Measurements from ENCODE around the gene PRDM15. TPM values are rescaled to one million over a fixed set of nuclear protein-coding genes. Genes with fewer than 3 reads are reported as not detected.

PRDM15 gene
- total RNA-seq, 1 experiment from 2014 or later, result 9.8 TPM

DNA sequence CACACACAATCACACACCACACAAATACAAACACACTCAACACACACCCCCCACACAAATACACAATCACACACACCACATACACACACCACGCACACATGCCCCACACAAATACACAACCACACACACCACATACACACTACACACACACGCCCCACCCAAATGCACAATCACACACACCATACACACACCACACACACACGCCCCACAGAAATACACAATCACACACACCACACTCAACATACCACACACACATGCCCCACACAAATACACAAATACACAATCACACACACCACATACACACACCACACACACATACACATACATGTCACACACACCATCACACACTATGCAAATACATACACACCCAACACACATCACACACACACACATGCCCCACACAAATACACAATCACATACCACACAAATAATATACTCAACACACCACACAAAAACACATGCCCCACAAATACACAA lies 50.2 kb downstream of the PRDM15 start:
- no TSS peak for BruUV-seq (replicated peaks)
- ChIA-PET RAD21 (ENCODE audit: low non-redundant PET in 1 of 2, low total read pairs in 2 of 2, uncharacterized antibody in 2 of 2, unreplicated experiment in 2 of 2) (no interaction called here), POLR2A (no interaction called here), CTCF (no interaction called here)
- H3K27ac ChIP-seq (ENCODE audit: low read depth, low read length), result no peak overlapping the region
- no peaks in the 10 kb centered on the region; a peak in 1 of 4 replicates for H3K36me3 ChIP-seq (ENCODE audit: control insufficient read depth in 1 of 2, insufficient read depth in 2 of 2, low read length in 2 of 2)
- TF ChIP-seq RAD21 (IDR thresholded peaks at IDR 0.05; ENCODE audit: low read depth) (no peak), EZH2 (IDR thresholded peaks at IDR 0.05) (no peak), CBX3 (IDR thresholded peaks at IDR 0.05; ENCODE audit: low read depth) (no peak), SP1 (IDR thresholded peaks at IDR 0.05; ENCODE audit: low read depth) (no peak), SRF (IDR thresholded peaks at IDR 0.05; ENCODE audit: low read depth) (no peak), ELF1 (IDR thresholded peaks at IDR 0.05; ENCODE audit: borderline replicate concordance, low read depth) (no peak), TCF7L2 (IDR thresholded peaks at IDR 0.05; ENCODE audit: borderline replicate concordance, extremely low read depth, insufficient read depth, insufficient read length) (no peak)
- TF ChIP-seq, protein P1, sequence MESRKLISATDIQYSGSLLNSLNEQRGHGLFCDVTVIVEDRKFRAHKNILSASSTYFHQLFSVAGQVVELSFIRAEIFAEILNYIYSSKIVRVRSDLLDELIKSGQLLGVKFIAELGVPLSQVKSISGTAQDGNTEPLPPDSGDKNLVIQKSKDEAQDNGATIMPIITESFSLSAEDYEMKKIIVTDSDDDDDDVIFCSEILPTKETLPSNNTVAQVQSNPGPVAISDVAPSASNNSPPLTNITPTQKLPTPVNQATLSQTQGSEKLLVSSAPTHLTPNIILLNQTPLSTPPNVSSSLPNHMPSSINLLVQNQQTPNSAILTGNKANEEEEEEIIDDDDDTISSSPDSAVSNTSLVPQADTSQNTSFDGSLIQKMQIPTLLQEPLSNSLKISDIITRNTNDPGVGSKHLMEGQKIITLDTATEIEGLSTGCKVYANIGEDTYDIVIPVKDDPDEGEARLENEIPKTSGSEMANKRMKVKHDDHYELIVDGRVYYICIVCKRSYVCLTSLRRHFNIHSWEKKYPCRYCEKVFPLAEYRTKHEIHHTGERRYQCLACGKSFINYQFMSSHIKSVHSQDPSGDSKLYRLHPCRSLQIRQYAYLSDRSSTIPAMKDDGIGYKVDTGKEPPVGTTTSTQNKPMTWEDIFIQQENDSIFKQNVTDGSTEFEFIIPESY (IDR thresholded peaks at IDR 0.05; ENCODE audit: extremely low read depth, insufficient replicate concordance, low read length), result no peak
- TF ChIP-seq, protein P2, sequence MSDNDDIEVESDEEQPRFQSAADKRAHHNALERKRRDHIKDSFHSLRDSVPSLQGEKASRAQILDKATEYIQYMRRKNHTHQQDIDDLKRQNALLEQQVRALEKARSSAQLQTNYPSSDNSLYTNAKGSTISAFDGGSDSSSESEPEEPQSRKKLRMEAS (IDR thresholded peaks at IDR 0.05), result no peak
- TF ChIP-seq, protein P3, sequence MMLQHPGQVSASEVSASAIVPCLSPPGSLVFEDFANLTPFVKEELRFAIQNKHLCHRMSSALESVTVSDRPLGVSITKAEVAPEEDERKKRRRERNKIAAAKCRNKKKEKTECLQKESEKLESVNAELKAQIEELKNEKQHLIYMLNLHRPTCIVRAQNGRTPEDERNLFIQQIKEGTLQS (IDR thresholded peaks at IDR 0.05), result no peak
- TF ChIP-seq, protein P4, sequence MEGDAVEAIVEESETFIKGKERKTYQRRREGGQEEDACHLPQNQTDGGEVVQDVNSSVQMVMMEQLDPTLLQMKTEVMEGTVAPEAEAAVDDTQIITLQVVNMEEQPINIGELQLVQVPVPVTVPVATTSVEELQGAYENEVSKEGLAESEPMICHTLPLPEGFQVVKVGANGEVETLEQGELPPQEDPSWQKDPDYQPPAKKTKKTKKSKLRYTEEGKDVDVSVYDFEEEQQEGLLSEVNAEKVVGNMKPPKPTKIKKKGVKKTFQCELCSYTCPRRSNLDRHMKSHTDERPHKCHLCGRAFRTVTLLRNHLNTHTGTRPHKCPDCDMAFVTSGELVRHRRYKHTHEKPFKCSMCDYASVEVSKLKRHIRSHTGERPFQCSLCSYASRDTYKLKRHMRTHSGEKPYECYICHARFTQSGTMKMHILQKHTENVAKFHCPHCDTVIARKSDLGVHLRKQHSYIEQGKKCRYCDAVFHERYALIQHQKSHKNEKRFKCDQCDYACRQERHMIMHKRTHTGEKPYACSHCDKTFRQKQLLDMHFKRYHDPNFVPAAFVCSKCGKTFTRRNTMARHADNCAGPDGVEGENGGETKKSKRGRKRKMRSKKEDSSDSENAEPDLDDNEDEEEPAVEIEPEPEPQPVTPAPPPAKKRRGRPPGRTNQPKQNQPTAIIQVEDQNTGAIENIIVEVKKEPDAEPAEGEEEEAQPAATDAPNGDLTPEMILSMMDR (IDR thresholded peaks at IDR 0.05 in 2 of 3, conservative IDR thresholded peaks at IDR 0.05 in 1 of 3; ENCODE audit: borderline replicate concordance in 1 of 3, insufficient read depth in 1 of 3, low read depth in 2 of 3, low read length in 2 of 3), result no peak
- H3K4me1 ChIP-seq (ENCODE audit: control insufficient read depth in 1 of 2, insufficient read depth in 2 of 2, low read length in 2 of 2), result no peaks in the 10 kb centered on the region
- H3K9ac ChIP-seq (ENCODE audit: low read length), result no peak overlapping the region
- H3K27me3 ChIP-seq (ENCODE audit: insufficient read depth, low read length), result no peaks in the 10 kb centered on the region
- DNase-seq (ENCODE audit: low read depth, low spot score) (no peak), ATAC-seq (no peak)
- H2AFZ ChIP-seq (ENCODE audit: low read depth, low read length, poor library complexity, severe bottlenecking), result no peak overlapping the region
- intact Hi-C loops (cut with micrococcal nuclease), result no loop called here
- H3K4me3 ChIP-seq (replicated peaks in 1 of 2; ENCODE audit: low read depth in 1 of 2, low read length in 2 of 2), result no peak overlapping the region
- no peaks in the 10 kb centered on the region for H3K9me2 ChIP-seq (ENCODE audit: insufficient read depth)
- H3K79me2 ChIP-seq (ENCODE audit: insufficient read depth, low read length), result no peaks in the 10 kb centered on the region
- no peaks in the 10 kb centered on the region for H4K20me1 ChIP-seq (ENCODE audit: insufficient read depth)
- no peaks in the 10 kb centered on the region for H3K9me3 ChIP-seq (ENCODE audit: control insufficient read depth in 1 of 2, insufficient read depth in 1 of 2, low read depth in 1 of 2, low read length in 2 of 2)
- H3K4me2 ChIP-seq (ENCODE audit: low read length), result no peak overlapping the region
